UCSD-AML1 (cell line): ENCODE data around the gene CD302.
"Not testable (repeated sequence)": the region's sequence is repeated elsewhere in the genome, so short reads cannot be mapped to it uniquely, and the experiment has no call there.

Experiments
- DNase-seq: peaks from one replicate; lab custom pipeline; 2025; ENCODE audit not compliant: unreplicated experiment; lab: John Stamatoyannopoulos, UW

Gene CD302

GRCh38 chr2:159797543-159798375, at the start of gene CD302:
CD302 (minus strand) TSS chr2:159798208; CDS start chr2:159798198, 10 bp downstream.
- peak; percentile 33 for DNase-seq

GRCh38 chr2:159846564-159846963, 48.6 kb upstream of the CD302 start:
- DNase-seq, result no peak

GRCh38 chr2:159840616-159841015, 42.6 kb upstream of the CD302 start:
- DNase-seq, result no peak

- no peak for DNase-seq
These were observed 34.9 kb upstream of the CD302 start for GRCh38 chr2:159832858-159833257.

- DNase-seq, result no peak
These were observed 34.0 kb upstream of the CD302 start for GRCh38 chr2:159832026-159832425.

GRCh38 chr2:159829376-159829775, 31.4 kb upstream of the CD302 start:
- DNase-seq, result no peak

GRCh38 chr2:159828738-159829137, 30.7 kb upstream of the CD302 start:
- DNase-seq, result no peak

- DNase-seq, result not testable (repeated sequence)
These were observed 24.4 kb upstream of the CD302 start for GRCh38 chr2:159822478-159822833.

- DNase-seq, result not testable (repeated sequence)
These were observed 23.9 kb upstream of the CD302 start for GRCh38 chr2:159821775-159822477.

GRCh38 chr2:159818940-159819339, 20.9 kb upstream of the CD302 start:
- no peak for DNase-seq

- DNase-seq, result no peak
These were observed 19.3 kb upstream of the CD302 start for GRCh38 chr2:159817283-159817682.

GRCh38 chr2:159811232-159811631, 13.2 kb upstream of the CD302 start:
- DNase-seq, result no peak

- no peak for DNase-seq
These were observed 10.0 kb upstream of the CD302 start for GRCh38 chr2:159808032-159808425.

GRCh38 chr2:159807183-159808031, 9.4 kb upstream of the CD302 start:
- peak; percentile 20 for DNase-seq

GRCh38 chr2:159804941-159805340, 6.9 kb upstream of the CD302 start:
- DNase-seq, result no peak

- DNase-seq, result no peak
These were observed 5.4 kb upstream of the CD302 start for GRCh38 chr2:159803235-159803962.

GRCh38 chr2:159802673-159803072, 4.7 kb upstream of the CD302 start:
- no peak for DNase-seq

- DNase-seq, result no peak
These were observed 1.8 kb upstream of the CD302 start for GRCh38 chr2:159799833-159800232.

GRCh38 chr2:159798376-159798725, 343 bp upstream of the CD302 start:
- DNase-seq, result no peak

GRCh38 chr2:159797225-159797542, 824 bp downstream of the CD302 start:
- no peak for DNase-seq
